ENCODE measurements around the gene APLP2. TPM values are rescaled to one million over a fixed set of nuclear protein-coding genes. Genes with fewer than 3 reads are reported as not detected.

Gene APLP2
- total and polyA plus RNA-seq, 2 experiments from 2014 or later: 322 to 362 TPM

GRCh38 chr11:130102301-130103249 is 32.9 kb downstream of the APLP2 start (continued):
- TF ChIP-seq, protein P1, sequence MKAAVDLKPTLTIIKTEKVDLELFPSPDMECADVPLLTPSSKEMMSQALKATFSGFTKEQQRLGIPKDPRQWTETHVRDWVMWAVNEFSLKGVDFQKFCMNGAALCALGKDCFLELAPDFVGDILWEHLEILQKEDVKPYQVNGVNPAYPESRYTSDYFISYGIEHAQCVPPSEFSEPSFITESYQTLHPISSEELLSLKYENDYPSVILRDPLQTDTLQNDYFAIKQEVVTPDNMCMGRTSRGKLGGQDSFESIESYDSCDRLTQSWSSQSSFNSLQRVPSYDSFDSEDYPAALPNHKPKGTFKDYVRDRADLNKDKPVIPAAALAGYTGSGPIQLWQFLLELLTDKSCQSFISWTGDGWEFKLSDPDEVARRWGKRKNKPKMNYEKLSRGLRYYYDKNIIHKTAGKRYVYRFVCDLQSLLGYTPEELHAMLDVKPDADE (IDR thresholded peaks at IDR 0.05): no peak
- TF ChIP-seq CREB1 (CRISPR knock-in tag; IDR thresholded peaks at IDR 0.05; ENCODE audit: low read depth) (no peak), ZNF462 (CRISPR knock-in tag; IDR thresholded peaks at IDR 0.05) (no peak), ZNF114 (CRISPR knock-in tag; IDR thresholded peaks at IDR 0.05) (no peak), JUNB (IDR thresholded peaks at IDR 0.05; ENCODE audit: unreplicated experiment) (no peak), STAT1 (IDR thresholded peaks at IDR 0.05; ENCODE audit: unreplicated experiment) (no peak)

DNA sequence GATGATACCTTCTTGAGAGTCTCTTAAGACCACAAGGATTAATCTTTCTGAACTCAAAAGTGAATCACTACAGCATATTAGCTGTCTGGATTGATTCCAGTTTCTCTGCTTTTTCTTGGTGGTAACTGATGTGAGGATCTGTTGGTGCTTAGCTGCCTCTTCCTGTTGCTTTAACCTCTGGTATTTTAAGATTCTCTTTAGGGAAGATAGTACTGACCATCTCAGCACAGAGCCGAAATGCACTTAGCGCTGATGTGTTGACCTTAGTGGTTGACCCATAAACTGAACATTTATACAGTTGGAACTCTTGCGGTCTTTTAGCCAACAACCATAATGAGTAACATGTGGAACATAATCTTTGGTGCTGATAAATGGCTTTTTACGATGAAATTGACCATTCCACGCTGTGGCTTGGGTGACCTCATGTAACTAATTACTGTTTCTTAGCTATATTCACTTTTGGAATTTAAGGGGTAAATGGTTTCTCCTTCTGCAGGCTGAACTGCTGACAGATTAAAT is 33.7 kb downstream of the APLP2 start:
- Histone ChIP-seq H3K27me3 (ENCODE audit: insufficient read depth) (no peaks in the 10 kb centered on the region), H3K79me2 (replicated peaks; ENCODE audit: insufficient read depth) (peaks cover 98% of the 10 kb centered on the region), H3K27ac (ENCODE audit: low read depth) (no peak overlapping the region), H3F3A (replicated peaks; ENCODE audit: low read depth) (no peaks in the 10 kb centered on the region), H3K4me3 (no peak overlapping the region), H3K36me3 (ENCODE audit: insufficient read depth) (no peaks in the 10 kb centered on the region), H3K4me2 (no peak overlapping the region), H2AFZ (no peak overlapping the region), H3K4me1 (ENCODE audit: insufficient read depth) (peaks cover 20% of the 10 kb centered on the region; the same call in 1 of the 2 replicates), H4K20me1 (replicated peaks; ENCODE audit: insufficient read depth) (peaks cover 15% of the 10 kb centered on the region; the same call in 1 of the 2 replicates), H3K9me2 (ENCODE audit: insufficient read depth) (no peaks in the 10 kb centered on the region)
- ATAC-seq: no peak
- Mint-ChIP-seq H3K27me3 (ENCODE audit: insufficient read depth, low read depth, poor library complexity) (no peaks in the 10 kb centered on the region), H3K9me3 (peaks cover 4% of the 10 kb centered on the region; the same call in 2 of the 3 replicates), H3K36me3 (ENCODE audit: low read depth) (peaks cover 21% of the 10 kb centered on the region), H3K27ac (no peak overlapping the region), H3K4me3 (no peak overlapping the region), H3K4me1 (peaks cover 28% of the 10 kb centered on the region)
- no peak for DNase-seq (ENCODE audit: low spot score)
- TF ChIP-seq CREB1 (CRISPR knock-in tag; IDR thresholded peaks at IDR 0.05; ENCODE audit: low read depth) (no peak), JUNB (IDR thresholded peaks at IDR 0.05; ENCODE audit: unreplicated experiment) (no peak), ZNF462 (CRISPR knock-in tag; IDR thresholded peaks at IDR 0.05) (no peak)

Data from GM23338 (cell line).